ENCODE results near the gene AGBL1. TPM values are rescaled to one million over a fixed set of nuclear protein-coding genes. Genes with fewer than 3 reads are reported as not detected.

The AGBL1 gene
- total RNA-seq, 1 donor from 2014 or later: 0.14 TPM

DNA sequence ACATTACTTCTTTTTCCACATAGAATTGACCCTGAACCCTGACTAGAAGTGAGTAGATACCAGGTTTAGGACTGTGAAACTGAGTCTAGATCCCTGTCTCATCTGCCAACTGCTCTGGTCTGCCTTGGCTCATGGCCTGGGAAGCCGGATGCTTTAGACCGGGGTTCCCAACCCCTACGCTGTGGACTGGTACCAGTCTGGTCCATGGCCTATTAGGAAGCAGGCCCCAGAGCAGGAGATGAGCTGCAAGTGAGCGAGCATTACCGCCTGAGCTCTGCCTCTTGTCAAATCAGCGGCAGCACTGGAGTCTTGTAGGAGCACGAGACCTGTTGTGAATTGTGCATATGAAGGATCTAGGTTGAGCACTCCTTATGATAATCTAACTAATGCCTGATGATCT, 734.2 kb downstream of the AGBL1 start:
- DNase-seq (ENCODE audit: low spot score): no peak
- Mint-ChIP-seq H3K27ac (no peak overlapping the region), H3K36me3 (ENCODE audit: low read depth) (no peaks in the 10 kb centered on the region), H3K9me3 (no peaks in the 10 kb centered on the region), H3K4me3 (ENCODE audit: low read depth) (no peak overlapping the region), H3K4me1 (ENCODE audit: low read depth) (no peaks in the 10 kb centered on the region), H3K27me3 (ENCODE audit: low read depth) (no peaks in the 10 kb centered on the region)
- intact Hi-C loops (cut with micrococcal nuclease): no loop called here

GRCh38 chr15:86829245-86829644, 749.6 kb downstream of the AGBL1 start:
- Mint-ChIP-seq H3K27me3 (ENCODE audit: low read depth) (no peaks in the 10 kb centered on the region), H3K9me3 (no peaks in the 10 kb centered on the region), H3K4me3 (ENCODE audit: low read depth) (no peak overlapping the region), H3K4me1 (ENCODE audit: low read depth) (no peaks in the 10 kb centered on the region), H3K36me3 (ENCODE audit: low read depth) (no peaks in the 10 kb centered on the region), H3K27ac (no peak overlapping the region)
- no peak for DNase-seq (ENCODE audit: low spot score)
- intact Hi-C loops (cut with micrococcal nuclease): no loop called here

GRCh38 chr15:86830304-86830703, 750.6 kb downstream of the AGBL1 start:
- Mint-ChIP-seq H3K27me3 (ENCODE audit: low read depth) (no peaks in the 10 kb centered on the region), H3K4me1 (ENCODE audit: low read depth) (no peaks in the 10 kb centered on the region), H3K9me3 (no peaks in the 10 kb centered on the region), H3K4me3 (ENCODE audit: low read depth) (no peak overlapping the region), H3K36me3 (ENCODE audit: low read depth) (no peaks in the 10 kb centered on the region), H3K27ac (no peak overlapping the region)
- no peak for DNase-seq (ENCODE audit: low spot score)
- intact Hi-C loops (cut with micrococcal nuclease): no loop called here

- H3K4me1 Mint-ChIP-seq (ENCODE audit: low read depth): no peaks in the 10 kb centered on the region
- no peaks in the 10 kb centered on the region for H3K36me3 Mint-ChIP-seq (ENCODE audit: low read depth)
- no peak overlapping the region for H3K27ac Mint-ChIP-seq
- H3K27me3 Mint-ChIP-seq (ENCODE audit: low read depth): no peaks in the 10 kb centered on the region
- DNase-seq (ENCODE audit: low spot score): no peak
- intact Hi-C loops (cut with micrococcal nuclease): no loop called here
- no peak overlapping the region for H3K4me3 Mint-ChIP-seq (ENCODE audit: low read depth)
- no peaks in the 10 kb centered on the region for H3K9me3 Mint-ChIP-seq
Observed at GRCh38 chr15:86833595-86833994, 753.9 kb downstream of the AGBL1 start.

- H3K4me1 Mint-ChIP-seq (ENCODE audit: low read depth): no peaks in the 10 kb centered on the region
- H3K27ac Mint-ChIP-seq: no peak overlapping the region
- H3K4me3 Mint-ChIP-seq (ENCODE audit: low read depth): no peak overlapping the region
- no peaks in the 10 kb centered on the region for H3K27me3 Mint-ChIP-seq (ENCODE audit: low read depth)
- H3K36me3 Mint-ChIP-seq (ENCODE audit: low read depth): no peaks in the 10 kb centered on the region
- no peaks in the 10 kb centered on the region for H3K9me3 Mint-ChIP-seq
- intact Hi-C loops (cut with micrococcal nuclease): no loop called here
- DNase-seq (ENCODE audit: low spot score): no peak
Observed at GRCh38 chr15:86834115-86834863, 754.6 kb downstream of the AGBL1 start.

- H3K36me3 Mint-ChIP-seq (ENCODE audit: low read depth): no peaks in the 10 kb centered on the region
- no peak overlapping the region for H3K27ac Mint-ChIP-seq
- H3K9me3 Mint-ChIP-seq: no peaks in the 10 kb centered on the region
- intact Hi-C loops (cut with micrococcal nuclease): no loop called here
- H3K27me3 Mint-ChIP-seq (ENCODE audit: low read depth): no peaks in the 10 kb centered on the region
- no peak for DNase-seq (ENCODE audit: low spot score)
- no peaks in the 10 kb centered on the region for H3K4me1 Mint-ChIP-seq (ENCODE audit: low read depth)
- no peak overlapping the region for H3K4me3 Mint-ChIP-seq (ENCODE audit: low read depth)
Observed at GRCh38 chr15:86837294-86838061, 757.8 kb downstream of the AGBL1 start.

DNA sequence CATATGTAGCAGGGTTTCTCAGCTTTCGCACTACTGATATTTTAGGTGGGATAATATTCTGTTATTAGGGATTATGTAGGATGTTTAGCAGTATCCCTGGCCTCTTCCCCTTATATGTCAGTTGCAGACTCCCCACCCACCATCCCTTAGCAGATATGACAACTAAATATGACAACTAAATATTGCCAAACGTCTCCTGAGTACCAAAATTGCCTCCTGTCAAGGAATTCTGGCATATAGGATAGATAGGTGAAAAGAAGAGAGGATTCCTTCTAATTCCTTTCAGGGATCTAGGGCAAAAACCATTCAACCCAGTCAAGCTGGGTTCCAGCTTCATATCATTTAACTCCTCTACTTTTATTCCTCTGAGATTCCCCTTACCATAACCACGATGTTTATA, 759.8 kb downstream of the AGBL1 start:
- Mint-ChIP-seq H3K27ac (no peak overlapping the region), H3K4me3 (ENCODE audit: low read depth) (no peak overlapping the region), H3K4me1 (ENCODE audit: low read depth) (no peaks in the 10 kb centered on the region), H3K9me3 (no peaks in the 10 kb centered on the region), H3K36me3 (ENCODE audit: low read depth) (no peaks in the 10 kb centered on the region), H3K27me3 (ENCODE audit: low read depth) (no peaks in the 10 kb centered on the region)
- intact Hi-C loops (cut with micrococcal nuclease): no loop called here
- DNase-seq (ENCODE audit: low spot score): no peak

- Mint-ChIP-seq H3K27me3 (ENCODE audit: low read depth) (no peaks in the 10 kb centered on the region), H3K27ac (no peak overlapping the region), H3K9me3 (no peaks in the 10 kb centered on the region), H3K4me3 (ENCODE audit: low read depth) (no peak overlapping the region), H3K36me3 (ENCODE audit: low read depth) (no peaks in the 10 kb centered on the region), H3K4me1 (ENCODE audit: low read depth) (no peaks in the 10 kb centered on the region)
- intact Hi-C loops (cut with micrococcal nuclease): no loop called here
- no peak for DNase-seq (ENCODE audit: low spot score)
Observed at GRCh38 chr15:86840996-86841395, 761.3 kb downstream of the AGBL1 start.

DNA sequence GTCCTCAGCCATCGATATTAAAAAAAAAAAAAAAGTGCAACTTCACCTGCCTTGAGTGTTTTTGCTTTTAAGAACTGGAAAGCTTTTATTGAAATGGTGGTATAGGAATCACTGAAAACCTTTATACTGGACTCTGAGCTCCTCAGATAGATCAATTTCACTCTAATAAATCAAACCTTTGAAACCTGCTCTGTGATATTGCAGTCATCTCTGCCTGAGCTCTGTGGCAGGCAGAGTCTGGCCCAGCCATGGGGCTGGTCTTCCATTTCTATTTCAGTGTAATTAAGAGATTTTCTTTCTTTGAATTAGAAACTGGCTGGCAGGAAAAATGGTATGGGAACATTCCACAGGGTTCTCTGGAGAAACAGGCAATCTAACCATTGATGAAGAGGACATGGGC, 762.5 kb downstream of the AGBL1 start:
- Mint-ChIP-seq H3K9me3 (no peaks in the 10 kb centered on the region), H3K27ac (no peak overlapping the region), H3K4me1 (ENCODE audit: low read depth) (no peaks in the 10 kb centered on the region), H3K36me3 (ENCODE audit: low read depth) (no peaks in the 10 kb centered on the region), H3K4me3 (ENCODE audit: low read depth) (no peak overlapping the region), H3K27me3 (ENCODE audit: low read depth) (no peaks in the 10 kb centered on the region)
- intact Hi-C loops (cut with micrococcal nuclease): no loop called here
- DNase-seq (ENCODE audit: low spot score): no peak

DNA sequence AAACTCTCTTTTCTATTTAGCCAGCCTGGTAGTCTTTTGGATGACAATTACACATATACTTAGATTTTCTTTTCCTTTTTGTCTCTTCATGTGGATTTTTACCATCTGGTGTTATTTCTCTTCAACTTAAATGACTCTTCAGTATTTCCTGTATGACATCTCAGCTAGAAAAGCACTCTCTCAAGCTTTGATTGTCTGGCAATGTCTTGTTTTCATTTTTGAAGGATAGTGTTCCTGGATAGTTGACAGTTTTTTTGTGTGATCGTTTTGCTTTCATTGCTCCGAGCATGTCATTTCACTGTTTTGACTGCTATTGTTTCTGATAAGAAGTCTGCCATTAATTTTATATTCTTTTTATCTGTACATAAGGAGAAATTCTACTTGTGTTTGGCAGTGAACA, 766.4 kb downstream of the AGBL1 start:
- Mint-ChIP-seq H3K27me3 (ENCODE audit: low read depth) (peaks cover 2% of the 10 kb centered on the region), H3K9me3 (no peaks in the 10 kb centered on the region), H3K27ac (no peak overlapping the region), H3K4me1 (ENCODE audit: low read depth) (no peaks in the 10 kb centered on the region), H3K36me3 (ENCODE audit: low read depth) (no peaks in the 10 kb centered on the region), H3K4me3 (ENCODE audit: low read depth) (no peak overlapping the region)
- intact Hi-C loops (cut with micrococcal nuclease): no loop called here
- no peak for DNase-seq (ENCODE audit: low spot score)

DNA sequence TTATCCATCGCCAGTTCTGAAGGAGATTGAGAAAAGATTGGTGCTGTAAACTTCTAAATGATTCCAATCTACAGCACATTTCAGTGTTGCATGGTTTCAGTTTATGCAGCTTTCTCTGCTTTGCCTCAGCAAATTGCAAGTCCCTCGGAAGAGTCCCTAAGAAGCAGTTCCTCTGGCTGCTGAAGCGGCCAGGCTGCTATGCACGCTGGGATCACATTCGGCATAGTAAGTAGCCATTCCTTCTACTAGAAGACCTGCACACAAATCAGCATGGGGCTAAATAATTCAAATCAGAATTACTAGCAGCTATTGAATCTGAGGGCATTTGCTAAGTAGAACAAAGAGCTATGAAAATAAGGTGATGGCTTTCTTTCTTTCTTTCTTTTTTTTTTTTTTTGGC, 769.5 kb downstream of the AGBL1 start:
- DNase-seq (ENCODE audit: low spot score): no peak
- Mint-ChIP-seq H3K4me3 (ENCODE audit: low read depth) (no peak overlapping the region), H3K4me1 (ENCODE audit: low read depth) (no peaks in the 10 kb centered on the region), H3K27me3 (ENCODE audit: low read depth) (peaks cover 2% of the 10 kb centered on the region), H3K9me3 (no peaks in the 10 kb centered on the region), H3K27ac (no peak overlapping the region), H3K36me3 (ENCODE audit: low read depth) (no peaks in the 10 kb centered on the region)
- intact Hi-C loops (cut with micrococcal nuclease): no loop called here

GRCh38 chr15:86849558-86850285, 770.1 kb downstream of the AGBL1 start:
- H3K4me1 Mint-ChIP-seq (ENCODE audit: low read depth): no peaks in the 10 kb centered on the region
- peaks cover 2% of the 10 kb centered on the region for H3K27me3 Mint-ChIP-seq (ENCODE audit: low read depth)
- no peak overlapping the region for H3K4me3 Mint-ChIP-seq (ENCODE audit: low read depth)
- intact Hi-C loops (cut with micrococcal nuclease): loop anchor here (10.0 kb wide), 1 partner anchor 55 kb away; no protein-coding TSS in a partner anchor
- H3K36me3 Mint-ChIP-seq (ENCODE audit: low read depth): no peaks in the 10 kb centered on the region
- no peak for DNase-seq (ENCODE audit: low spot score)
- H3K27ac Mint-ChIP-seq: no peak overlapping the region
- no peaks in the 10 kb centered on the region for H3K9me3 Mint-ChIP-seq

- Mint-ChIP-seq H3K36me3 (ENCODE audit: low read depth) (no peaks in the 10 kb centered on the region), H3K4me1 (ENCODE audit: low read depth) (no peaks in the 10 kb centered on the region), H3K27me3 (ENCODE audit: low read depth) (peaks cover 2% of the 10 kb centered on the region), H3K4me3 (ENCODE audit: low read depth) (no peak overlapping the region), H3K27ac (no peak overlapping the region), H3K9me3 (no peaks in the 10 kb centered on the region)
- no peak for DNase-seq (ENCODE audit: low spot score)
- intact Hi-C loops (cut with micrococcal nuclease): loop anchor here (10.0 kb wide), 1 partner anchor 56 kb away; no protein-coding TSS in a partner anchor
Observed at GRCh38 chr15:86850939-86851338, 771.3 kb downstream of the AGBL1 start.
